ENCODE results near the gene ZC3H14. TPM values are rescaled to one million over a fixed set of nuclear protein-coding genes. Genes with fewer than 3 reads are reported as not detected.

The ZC3H14 gene
- total RNA-seq, 1 donor from 2014 or later = 140 TPM

DNA sequence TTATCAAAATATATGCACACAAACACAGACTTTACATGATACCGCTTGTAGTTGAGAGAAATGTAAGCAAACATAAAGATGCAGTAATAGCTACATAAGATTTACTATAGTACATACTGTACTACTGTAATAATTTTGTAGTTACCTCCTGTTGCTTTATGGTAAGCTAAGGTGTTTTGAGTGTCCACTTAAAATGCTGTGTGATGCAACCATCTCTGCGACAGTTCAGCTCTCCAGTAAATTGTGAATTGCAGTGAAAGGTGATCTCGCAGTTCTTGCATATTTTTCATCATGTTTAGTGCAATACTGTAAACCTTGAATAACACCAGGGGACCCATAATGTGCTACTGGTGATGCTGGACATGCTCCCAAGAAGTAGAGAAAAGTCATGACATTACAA lies 21.6 kb downstream of the ZC3H14 start:
- Histone ChIP-seq H3K4me1 (no peaks in the 10 kb centered on the region), H3K79me2 (ENCODE audit: low read depth) (peaks cover 24% of the 10 kb centered on the region), H3K4me2 (no peak overlapping the region), H3K9ac (no peak overlapping the region), H2AFZ (replicated peaks) (no peak overlapping the region), H3F3A (ENCODE audit: low read depth) (no peaks in the 10 kb centered on the region), H3K27me3 (no peaks in the 10 kb centered on the region), H3K4me3 (no peak overlapping the region), H3K36me3 (peaks cover 16% of the 10 kb centered on the region), H3K27ac (no peak overlapping the region), H4K20me1 (ENCODE audit: low read depth) (no peaks in the 10 kb centered on the region), H3K9me3 (ENCODE audit: low read depth) (no peaks in the 10 kb centered on the region)
- H3K4me3 Mint-ChIP-seq = no peak overlapping the region
- no peaks in the 10 kb centered on the region for H3K27me3 Mint-ChIP-seq (ENCODE audit: insufficient read depth, low read depth)
- DNase-seq (ENCODE audit: low spot score) = no peak
- no peak overlapping the region for H3K27ac Mint-ChIP-seq
- H3K4me1 Mint-ChIP-seq = no peaks in the 10 kb centered on the region
- H3K36me3 Mint-ChIP-seq = peaks cover 40% of the 10 kb centered on the region
- H3K9me3 Mint-ChIP-seq = no peaks in the 10 kb centered on the region
- no peak for TF ChIP-seq EZH2phosphoT487 (IDR thresholded peaks at IDR 0.05)
- no peak for TF ChIP-seq CTCF (IDR thresholded peaks at IDR 0.05)
- TF ChIP-seq EZH2 (IDR thresholded peaks at IDR 0.05) = no peak

DNA sequence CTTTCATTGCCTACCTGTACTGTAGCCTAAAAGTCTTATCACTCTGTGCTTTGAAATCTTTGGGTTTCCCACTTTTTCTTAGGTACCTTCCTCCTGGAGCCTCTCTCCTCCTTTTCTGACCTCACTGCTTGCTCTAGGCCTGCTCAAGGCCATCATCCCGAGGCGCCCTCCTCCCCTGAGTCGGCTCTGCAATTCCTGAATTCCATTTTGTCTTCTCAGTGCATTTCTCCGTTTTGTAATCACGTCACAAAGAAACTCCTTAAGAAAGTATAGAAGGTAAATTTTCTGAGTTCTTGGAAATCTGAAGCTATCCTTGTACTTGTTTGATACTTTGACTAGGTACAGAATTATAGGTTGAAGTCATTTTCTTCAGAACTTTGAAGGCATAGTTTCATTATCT lies 25.2 kb downstream of the ZC3H14 start:
- no peak overlapping the region for H3K4me3 ChIP-seq
- H3K36me3 ChIP-seq = peaks cover 16% of the 10 kb centered on the region
- H3F3A ChIP-seq (ENCODE audit: low read depth) = no peaks in the 10 kb centered on the region
- H3K9me3 ChIP-seq (ENCODE audit: low read depth) = no peaks in the 10 kb centered on the region
- no peaks in the 10 kb centered on the region for H3K27me3 ChIP-seq
- H3K27me3 Mint-ChIP-seq (ENCODE audit: insufficient read depth, low read depth) = no peaks in the 10 kb centered on the region
- H3K4me1 ChIP-seq = no peaks in the 10 kb centered on the region
- H3K4me1 Mint-ChIP-seq = peaks cover 2% of the 10 kb centered on the region
- H4K20me1 ChIP-seq (ENCODE audit: low read depth) = peaks cover 5% of the 10 kb centered on the region
- H3K27ac ChIP-seq = no peak overlapping the region
- peaks cover 48% of the 10 kb centered on the region for H3K36me3 Mint-ChIP-seq
- H3K4me2 ChIP-seq = no peak overlapping the region
- no peak for DNase-seq (ENCODE audit: low spot score)
- peaks cover 16% of the 10 kb centered on the region for H3K79me2 ChIP-seq (ENCODE audit: low read depth)
- no peak for TF ChIP-seq EZH2phosphoT487 (IDR thresholded peaks at IDR 0.05)
- TF ChIP-seq EZH2 (IDR thresholded peaks at IDR 0.05) = no peak
- no peak for TF ChIP-seq CTCF (IDR thresholded peaks at IDR 0.05)
- no peak overlapping the region for H3K27ac Mint-ChIP-seq
- H3K9me3 Mint-ChIP-seq = no peaks in the 10 kb centered on the region
- H3K4me3 Mint-ChIP-seq = no peak overlapping the region
- no peak overlapping the region for H3K9ac ChIP-seq
- H2AFZ ChIP-seq (replicated peaks) = no peak overlapping the region

DNA sequence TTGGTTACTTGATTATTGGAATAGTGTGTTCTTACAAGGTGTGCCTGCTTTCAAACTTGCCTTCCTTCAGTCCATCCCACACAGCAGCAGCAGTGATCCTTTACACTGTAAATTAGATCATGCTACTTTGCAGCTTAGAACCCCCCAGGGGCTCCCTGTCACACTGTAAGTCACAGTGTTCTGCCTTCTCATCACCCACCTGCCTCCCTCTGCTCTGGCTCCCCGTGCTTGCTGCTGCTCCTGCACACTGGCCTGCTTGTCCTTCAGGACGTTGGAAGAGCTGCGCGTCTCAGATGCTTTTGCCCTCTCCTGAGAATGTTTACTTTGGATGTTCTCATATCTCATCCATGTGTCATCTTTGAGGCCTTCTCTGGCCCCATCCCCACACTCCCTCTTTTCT lies 27.3 kb downstream of the ZC3H14 start:
- Histone ChIP-seq H3K36me3 (peaks cover 30% of the 10 kb centered on the region), H2AFZ (replicated peaks) (no peak overlapping the region), H3K4me2 (no peak overlapping the region), H3F3A (ENCODE audit: low read depth) (no peaks in the 10 kb centered on the region), H3K4me1 (no peaks in the 10 kb centered on the region), H3K9ac (no peak overlapping the region), H4K20me1 (ENCODE audit: low read depth) (peaks cover 5% of the 10 kb centered on the region), H3K27ac (no peak overlapping the region), H3K4me3 (no peak overlapping the region), H3K9me3 (ENCODE audit: low read depth) (no peaks in the 10 kb centered on the region), H3K27me3 (no peaks in the 10 kb centered on the region), H3K79me2 (ENCODE audit: low read depth) (no peaks in the 10 kb centered on the region)
- DNase-seq (ENCODE audit: low spot score) = no peak
- Mint-ChIP-seq H3K4me1 (peaks cover 2% of the 10 kb centered on the region), H3K9me3 (no peaks in the 10 kb centered on the region), H3K27me3 (ENCODE audit: insufficient read depth, low read depth) (no peaks in the 10 kb centered on the region), H3K36me3 (peaks cover 47% of the 10 kb centered on the region), H3K4me3 (no peak overlapping the region), H3K27ac (no peak overlapping the region)
- no peak for TF ChIP-seq EZH2phosphoT487 (IDR thresholded peaks at IDR 0.05)
- no peak for TF ChIP-seq CTCF (IDR thresholded peaks at IDR 0.05)
- no peak for TF ChIP-seq EZH2 (IDR thresholded peaks at IDR 0.05)

Measured in neural progenitor cell (in vitro differentiated cells).